GM12878 (cell line): ENCODE data around the gene RIPK4. TPM values are rescaled to one million over a fixed set of nuclear protein-coding genes. Genes with fewer than 3 reads are reported as not detected.

Experiments used
- ATAC-seq: fragments of 200-7000 bp; cut with Tn5 transposase; 3 replicates; pipeline ENCODE4 v1.9.1; 2020; ENCODE audit warnings: mild to moderate bottlenecking, moderate library complexity
- BruUV-seq: library from RNA; stranded (reverse); fragments of 400-500 nt; replicated peaks from 2 replicates; lab custom pipeline; 2021; lab: Mats Ljungman, UMichigan
- CTCF ChIA-PET: fragments of 300-600 bp; sonication (Branson Sonifier 250); formaldehyde crosslinking; extraction: SDS; loops from one replicate; lab custom pipeline; 2021; ENCODE audit warnings: inconsistent platforms; lab: Yijun Ruan, JAX
- POLR2A ChIA-PET: fragments of 350-600 bp; formaldehyde crosslinking; extraction: SDS; loops from one replicate; lab custom pipeline; 2021; ENCODE audit warnings: inconsistent platforms; lab: Charles Lee
- RAD21 ChIA-PET: fragments of 300-600 bp; sonication (Branson Sonifier 250); formaldehyde crosslinking; loops from one replicate; lab custom pipeline; 2023; ENCODE audit warnings: antibody characterized with exemption; ENCODE audit not compliant: unreplicated experiment; lab: Charles Lee
- SMC1A ChIA-PET: fragments of 300-600 bp; sonication (Branson Sonifier 250); formaldehyde crosslinking; loops from one replicate; lab custom pipeline; 2023; ENCODE audit not compliant: unreplicated experiment, uncharacterized antibody; lab: Charles Lee
- DNase-seq: peaks from one replicate; pipeline ENCODE4 v3.0.0-alpha.2; 2011; ENCODE audit warnings: low read depth, low spot score
- FAIRE-seq: peaks from 3 replicates; lab custom pipeline; 2011; peaks lifted over from hg19 to GRCh38; lab: Jason Lieb, UNC
- H2AFZ ChIP-seq: 2 replicates; pipeline ENCODE4 v1.6.0; 2011; ENCODE audit warnings: low read depth, low read length, control low read depth; ENCODE audit not compliant: control insufficient read depth
- H3K27ac ChIP-seq: 2 replicates; pipeline ENCODE4 v1.5.1; 2011; ENCODE audit warnings: control low read depth; ENCODE audit not compliant: control insufficient read depth, insufficient read depth
- H3K27me3 ChIP-seq, 2 experiments: replicated peaks in 1 of 2; 2 replicates each; pipeline versions ENCODE4 v1.6.0 to v1.6.1; 2011; ENCODE audit warnings: low read length in 1 of 2; ENCODE audit not compliant: control insufficient read depth in 2 of 2, insufficient read depth in 2 of 2
- H3K36me3 ChIP-seq, 2 experiments: 2 replicates each; pipeline ENCODE4 v1.5.1; 2011; ENCODE audit warnings: low read length in 1 of 2; ENCODE audit not compliant: control insufficient read depth in 2 of 2, insufficient read depth in 2 of 2
- H3K4me1 ChIP-seq: 2 replicates; pipeline ENCODE4 v1.6.1; 2011; ENCODE audit warnings: mild to moderate bottlenecking, low read length, moderate library complexity, mixed read lengths; ENCODE audit not compliant: control insufficient read depth, insufficient read depth
- H3K4me2 ChIP-seq: 2 replicates; pipeline ENCODE4 v1.6.0; 2011; ENCODE audit warnings: control low read depth; ENCODE audit not compliant: control insufficient read depth, insufficient read depth
- H3K4me3 ChIP-seq: fragments of 200-600 bp; sonication (generic); 2 replicates; pipeline ENCODE4 v1.5.1; 2016
- H3K79me2 ChIP-seq: 2 replicates; pipeline ENCODE4 v1.6.0; 2011; ENCODE audit warnings: low read length; ENCODE audit not compliant: control insufficient read depth, insufficient read depth
- H3K9ac ChIP-seq: 2 replicates; pipeline ENCODE4 v1.8.0; 2011; ENCODE audit warnings: low read length, control low read depth, mixed read lengths; ENCODE audit not compliant: control insufficient read depth, insufficient read depth
- H3K9me3 ChIP-seq: replicated peaks from 3 replicates; pipeline ENCODE4 v1.5.1; 2011; ENCODE audit warnings: mild to moderate bottlenecking, low read length; ENCODE audit not compliant: control insufficient read depth, insufficient read depth
- H4K20me1 ChIP-seq: 2 replicates; pipeline ENCODE4 v1.6.0; 2011; ENCODE audit not compliant: control insufficient read depth, insufficient read depth
- BMI1 ChIP-seq: fragments of 450-650 bp; IDR thresholded peaks from 2 replicates; pipeline ENCODE4 v1.6.1; 2016; ENCODE audit warnings: mild to moderate bottlenecking, moderate library complexity, borderline replicate concordance
- HCFC1 ChIP-seq: fragments of 150-350 bp; IDR thresholded peaks from 2 replicates; pipeline ENCODE4 v1.6.1; 2014; ENCODE audit warnings: low read length
- NFYA ChIP-seq: IDR thresholded peaks from 2 replicates; pipeline ENCODE4 v1.6.1; 2011; ENCODE audit warnings: low read depth, mild to moderate bottlenecking, low read length, improper control_type of control experiment, borderline replicate concordance
- NR2F1 ChIP-seq: fragments of 450-650 bp; conservative IDR thresholded peaks from 2 replicates; pipeline ENCODE4 v1.6.1; 2017; ENCODE audit warnings: mild to moderate bottlenecking
- NRF1 ChIP-seq: conservative IDR thresholded peaks from 2 replicates; pipeline ENCODE4 v1.6.1; 2011; ENCODE audit warnings: mild to moderate bottlenecking, low read depth, low read length, improper control_type of control experiment
- USF1 ChIP-seq: IDR thresholded peaks from 2 replicates; pipeline ENCODE4 v1.6.1; 2011; ENCODE audit warnings: borderline replicate concordance, low read depth, mild to moderate bottlenecking, moderate library complexity, mixed read lengths, low read length; ENCODE audit not compliant: insufficient read depth; ENCODE audit errors: extremely low read length
- ZBTB40 ChIP-seq: fragments of 450-650 bp; IDR thresholded peaks from 2 replicates; pipeline ENCODE4 v1.6.1; 2016; ENCODE audit warnings: mild to moderate bottlenecking, moderate library complexity, borderline replicate concordance
- WGBS: methylation state at CpG from one replicate; pipeline ENCODE4 v1.1.6; 2016; ENCODE audit warnings: low lambda C conversion rate; ENCODE audit not compliant: insufficient replicate concordance, insufficient coverage; ENCODE audit errors: missing lambda C conversion rate; 5-methylcytosine and 5-hydroxymethylcytosine counted together
- in situ Hi-C: fragments of 300-500 bp; cut with MboI; formaldehyde crosslinking; loops from 9 replicates; pipeline ENCODE4 v1.14.3; 2018; ENCODE audit warnings: mixed read lengths
- intact Hi-C: fragments of 100-400 bp; cut with micrococcal nuclease; formaldehyde crosslinking; loops from one replicate; pipeline ENCODE4 v1.14.2; 2022; ENCODE audit not compliant: unreplicated experiment
- polyA plus RNA-seq, 11 experiments: library from polyadenylated mRNA; depleted of rRNA in 4 of 11; unstranded in 6 of 11; stranded (reverse) in 5 of 11; fragments of >200 nt; fragmentation: Nextera tagmentation in 4 of 11; fragmentation: Illumina TruSeq in 1 of 11; extraction: Ambion mirVana in 4 of 11; extraction: Trizol in 1 of 11; gene quantifications; 1 replicate in 1 of 11; 2 replicates in 10 of 11; pipeline versions ENCODE4 v1.2.1 to v1.2.3, GENCODE V29; 2011 to 2016; ENCODE audit warnings: inconsistent platforms in 2 of 11, missing spikeins in 2 of 11, low read depth in 1 of 11
- total RNA-seq, 4 experiments: library from RNA; depleted of rRNA in 3 of 4; stranded (reverse); fragments of >200 nt in 3 of 4; fragmentation: Illumina TruSeq in 1 of 4; extraction: Trizol in 1 of 4; gene quantifications; 2 replicates each; pipeline versions ENCODE4 v1.2.1 to v1.2.3, GENCODE V29; 2013 to 2021
- TF ChIP-seq, protein P1 (sequence below): fragments of 450-650 bp; IDR thresholded peaks from 2 replicates; pipeline ENCODE4 v1.6.1; 2016; ENCODE audit warnings: mild to moderate bottlenecking

The RIPK4 gene
- total and polyA plus RNA-seq, 10 of the 15 experiments (the other 5 are each of a cell fraction or from before 2014, with no cell fraction given) = 0.05 TPM; not detected in 9

GRCh38 chr21:41731081-41731480, 35.8 kb downstream of the RIPK4 start:
- ChIA-PET SMC1A (no interaction called here), POLR2A (no interaction called here), RAD21 (interaction anchor here (0.6 kb wide), 1 partner anchor 854 kb away, joined by 3 read pairs; no protein-coding TSS in a partner anchor), CTCF (no interaction called here)
- in situ Hi-C loops = no loop called here
- intact Hi-C loops = no loop called here
- FAIRE-seq (no peak), ATAC-seq (no peak), DNase-seq (no peak)
- Histone ChIP-seq H3K9me3 (no peaks in the 10 kb centered on the region), H3K4me1 (no peaks in the 10 kb centered on the region), H4K20me1 (no peaks in the 10 kb centered on the region), H3K27me3 (peaks cover under 1 to 3% of the 10 kb centered on the region in 2 experiments; a peak in 2 of 4 replicates), H2AFZ (no peak overlapping the region), H3K9ac (no peak overlapping the region), H3K4me3 (no peak overlapping the region), H3K4me2 (no peak overlapping the region), H3K36me3 (no peaks in the 10 kb centered on the region), H3K27ac (no peak overlapping the region), H3K79me2 (no peaks in the 10 kb centered on the region)
- TF ChIP-seq BMI1 = no peak
- no peak for TF ChIP-seq HCFC1
- TF ChIP-seq, protein P1, sequence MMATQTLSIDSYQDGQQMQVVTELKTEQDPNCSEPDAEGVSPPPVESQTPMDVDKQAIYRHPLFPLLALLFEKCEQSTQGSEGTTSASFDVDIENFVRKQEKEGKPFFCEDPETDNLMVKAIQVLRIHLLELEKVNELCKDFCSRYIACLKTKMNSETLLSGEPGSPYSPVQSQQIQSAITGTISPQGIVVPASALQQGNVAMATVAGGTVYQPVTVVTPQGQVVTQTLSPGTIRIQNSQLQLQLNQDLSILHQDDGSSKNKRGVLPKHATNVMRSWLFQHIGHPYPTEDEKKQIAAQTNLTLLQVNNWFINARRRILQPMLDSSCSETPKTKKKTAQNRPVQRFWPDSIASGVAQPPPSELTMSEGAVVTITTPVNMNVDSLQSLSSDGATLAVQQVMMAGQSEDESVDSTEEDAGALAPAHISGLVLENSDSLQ = no peak
- no peak for TF ChIP-seq USF1
- no peak for TF ChIP-seq NR2F1
- TF ChIP-seq ZBTB40 = no peak
- no peak for TF ChIP-seq NRF1
- TF ChIP-seq NFYA = no peak
- 50% methylated on average over 2 of the region's 2 CpGs for WGBS
- BruUV-seq = no TSS peak
